Hindlimb muscle (tissue), 1 donor: ENCODE measurements around the gene SH3D21. TPM values are rescaled to one million over a fixed set of nuclear protein-coding genes. Genes with fewer than 3 reads are reported as not detected.

Source experiments
- DNase-seq: peaks from one replicate; pipeline ENCODE4 v3.0.0-alpha.2; 2013
- polyA plus RNA-seq: library from polyadenylated mRNA; unstranded; fragments of 120-200 nt; gene quantifications from one replicate; pipeline ENCODE4 v1.2.1, GENCODE V29; 2013; ENCODE audit not compliant: insufficient read length

Gene SH3D21
- polyA plus RNA-seq: 3.4 TPM

- no peak for DNase-seq
These were observed at the start of gene SH3D21 for GRCh38 chr1:36306210-36306901. SH3D21 (plus strand) TSS chr1:36306368; CDS start chr1:36306421, 53 bp downstream.

GRCh38 chr1:36256558-36257374, 49.4 kb upstream of the SH3D21 start:
- DNase-seq: no peak

GRCh38 chr1:36257375-36257767, 48.8 kb upstream of the SH3D21 start:
- DNase-seq: no peak

GRCh38 chr1:36258960-36259344, 47.2 kb upstream of the SH3D21 start:
- no peak for DNase-seq

GRCh38 chr1:36268981-36269380, 37.2 kb upstream of the SH3D21 start:
- no peak for DNase-seq

GRCh38 chr1:36269408-36269838, 36.7 kb upstream of the SH3D21 start:
- no peak for DNase-seq

- DNase-seq: no peak
These were observed 33.1 kb upstream of the SH3D21 start for GRCh38 chr1:36273024-36273423.

GRCh38 chr1:36274201-36274600, 32.0 kb upstream of the SH3D21 start:
- no peak for DNase-seq

GRCh38 chr1:36276688-36277087, 29.5 kb upstream of the SH3D21 start:
- no peak for DNase-seq

GRCh38 chr1:36279110-36279788, 26.9 kb upstream of the SH3D21 start:
- no peak for DNase-seq

- no peak for DNase-seq
These were observed 26.3 kb upstream of the SH3D21 start for GRCh38 chr1:36279789-36280296.

GRCh38 chr1:36284061-36284460, 22.1 kb upstream of the SH3D21 start:
- no peak for DNase-seq

- no peak for DNase-seq
These were observed 21.7 kb upstream of the SH3D21 start for GRCh38 chr1:36284517-36284916.

GRCh38 chr1:36285443-36286101, 20.6 kb upstream of the SH3D21 start:
- DNase-seq: peak; percentile 85

- DNase-seq: no peak
These were observed 19.4 kb upstream of the SH3D21 start for GRCh38 chr1:36286802-36287201.

GRCh38 chr1:36287595-36287994, 18.6 kb upstream of the SH3D21 start:
- DNase-seq: no peak

GRCh38 chr1:36295390-36295789, 10.8 kb upstream of the SH3D21 start:
- DNase-seq: no peak

GRCh38 chr1:36297062-36297461, 9.1 kb upstream of the SH3D21 start:
- no peak for DNase-seq

GRCh38 chr1:36298640-36299039, 7.5 kb upstream of the SH3D21 start:
- DNase-seq: no peak

GRCh38 chr1:36300526-36300925, 5.6 kb upstream of the SH3D21 start:
- no peak for DNase-seq

GRCh38 chr1:36301220-36301619, 4.9 kb upstream of the SH3D21 start:
- no peak for DNase-seq

GRCh38 chr1:36303244-36303643, 2.9 kb upstream of the SH3D21 start:
- DNase-seq: no peak
